Stimulated activated CD8-positive, alpha-beta memory T cell treated with anti-CD3 and anti-CD28 coated beads, Interleukin-2, amount 100 ng/mL, for 48 hours (primary cell): Measurements from ENCODE around the gene NPIPA7.
"Not testable (repeated sequence)": the region's sequence is repeated elsewhere in the genome, so short reads cannot be mapped to it uniquely, and the experiment has no call there.

Source experiments
- DNase-seq, 2 donors: peaks; one replicate each; pipeline ENCODE4 v3.0.0-alpha.2; 2020; ENCODE audit warnings: low read depth in 2 of 2

Gene NPIPA7

DNA sequence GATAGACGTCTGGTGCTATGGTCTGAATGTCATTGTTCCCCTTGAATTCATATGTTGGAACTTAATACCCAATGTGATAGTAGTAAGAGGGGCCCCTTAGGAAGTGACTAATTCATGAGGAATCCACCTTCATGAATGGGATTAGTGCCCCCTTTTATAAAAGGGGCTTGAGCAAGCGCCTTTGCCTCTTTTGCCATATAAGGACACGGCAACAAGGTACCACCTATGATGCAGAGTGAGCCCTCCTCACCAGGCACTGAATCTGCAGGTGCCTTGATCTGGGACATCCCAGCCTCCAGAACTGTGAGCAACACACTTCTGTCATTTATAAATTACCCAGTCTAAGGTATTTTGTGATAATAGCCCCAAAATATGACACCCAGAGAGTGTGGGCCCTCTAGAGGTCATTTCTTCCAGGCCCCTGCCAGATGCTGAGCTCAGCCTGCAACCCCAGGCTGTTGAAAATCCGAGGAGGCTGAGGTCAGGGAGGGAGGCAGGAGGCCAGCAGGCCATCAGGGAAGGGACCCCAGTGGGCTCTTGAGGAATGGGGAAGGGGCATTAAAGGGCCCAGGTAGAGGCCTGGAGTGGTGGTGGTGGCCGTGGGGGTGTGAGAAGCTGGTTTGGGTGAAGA lies 39.1 kb downstream of the NPIPA7 start:
- DNase-seq: not testable (repeated sequence)

DNA sequence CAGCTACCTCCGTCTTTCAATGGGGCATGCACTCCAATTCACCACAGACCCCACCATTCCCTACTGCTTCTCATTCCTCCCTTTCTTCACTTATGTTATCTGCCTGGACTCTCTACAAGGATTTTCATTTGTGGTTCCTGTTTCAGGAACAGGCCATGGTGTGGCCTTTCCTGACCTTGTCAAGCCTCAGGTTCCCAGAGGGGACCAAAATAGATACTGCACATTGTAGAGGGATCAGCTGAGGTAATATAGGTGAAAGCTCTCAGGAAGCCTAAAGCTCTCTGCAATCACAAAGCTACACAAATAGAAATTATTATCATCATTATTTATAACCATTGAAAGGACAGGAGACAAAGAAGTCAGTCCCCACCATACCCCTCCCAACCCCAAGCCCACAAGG lies 41.6 kb downstream of the NPIPA7 start:
- not testable (repeated sequence) for DNase-seq

DNA sequence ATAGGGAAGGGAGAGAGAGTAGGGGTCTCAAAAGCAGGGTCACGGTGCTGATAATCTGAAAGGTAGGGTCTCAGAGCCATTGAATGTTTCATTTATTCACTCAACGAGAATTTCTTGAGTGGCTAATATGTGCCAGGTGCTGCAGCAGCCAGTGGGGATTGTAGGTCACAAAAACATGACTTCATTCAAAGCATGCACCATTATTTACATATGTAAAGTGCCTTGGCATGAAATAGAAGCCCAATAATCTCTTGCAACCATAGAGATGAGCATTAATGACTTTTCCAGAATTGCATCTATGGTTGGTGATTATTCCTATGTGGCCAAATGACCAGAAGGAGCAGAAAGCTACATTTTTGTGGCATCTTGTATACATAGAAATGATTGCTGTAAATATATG lies 46.2 kb downstream of the NPIPA7 start:
- DNase-seq: not testable (repeated sequence)

DNA sequence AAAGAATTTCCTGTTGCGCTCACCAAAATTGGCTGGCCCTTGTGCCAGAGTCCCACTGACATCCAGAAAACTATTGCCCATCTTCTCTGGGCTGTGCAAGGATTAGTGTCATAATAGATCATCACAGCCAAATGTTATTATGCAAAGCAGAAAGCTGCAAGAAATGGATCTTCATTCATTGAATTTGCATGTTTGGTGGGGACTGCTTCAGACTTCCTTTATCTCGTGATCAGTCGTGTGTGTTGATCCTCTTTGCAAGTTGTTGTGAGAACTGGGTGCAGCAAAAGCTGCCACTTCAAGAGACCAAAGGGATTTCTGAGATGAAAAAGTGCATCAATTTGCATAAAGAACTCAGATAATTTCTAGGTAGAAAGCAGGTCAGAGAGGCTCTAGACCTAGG lies 52.2 kb downstream of the NPIPA7 start:
- DNase-seq: not testable (repeated sequence)

DNA sequence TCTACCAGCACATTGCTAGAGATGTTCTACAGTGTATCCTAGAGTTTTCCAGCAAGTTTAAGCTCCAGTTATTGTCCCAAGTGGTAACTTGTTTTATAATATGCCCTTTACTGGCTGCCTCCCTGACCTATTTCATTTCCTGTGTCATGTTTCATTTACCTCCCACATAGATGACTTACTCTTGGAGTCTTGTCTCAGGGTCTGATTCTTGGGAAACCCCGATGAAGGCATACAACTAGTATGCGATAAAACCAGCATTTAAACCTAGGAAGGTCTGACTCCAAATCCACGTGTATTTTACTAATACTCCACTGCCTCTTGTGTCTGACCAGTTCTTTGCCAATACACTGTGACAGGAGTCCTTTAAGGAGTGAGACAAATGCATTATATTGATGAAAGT lies 55.8 kb downstream of the NPIPA7 start:
- not testable (repeated sequence) for DNase-seq

DNA sequence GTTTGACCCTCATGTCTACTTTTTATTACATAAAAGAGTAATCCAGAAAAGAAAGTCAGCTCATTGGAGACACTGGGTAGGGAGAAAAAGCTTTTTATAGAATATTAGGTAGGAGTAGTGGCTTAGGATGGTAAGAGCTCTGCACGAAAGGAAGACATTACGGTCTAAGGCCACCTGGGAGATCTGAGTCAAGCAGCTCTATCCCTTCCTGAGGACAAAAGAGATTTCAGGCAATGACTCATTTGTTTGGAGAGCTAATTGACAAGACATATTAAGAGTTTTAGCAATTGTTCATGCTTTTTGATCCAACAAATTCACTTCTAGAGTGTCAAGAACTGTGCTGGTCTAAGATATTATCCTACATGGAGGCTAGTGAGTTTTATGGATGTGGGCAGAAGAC lies 62.5 kb downstream of the NPIPA7 start:
- not testable (repeated sequence) for DNase-seq
